HG03342 (cell line): ENCODE results near the gene TP53.
"Not testable (repeated sequence)": the region's sequence is repeated elsewhere in the genome, so short reads cannot be mapped to it uniquely, and the experiment has no call there.

Experiments
- ATAC-seq: cut with Tn5 transposase; IDR thresholded peaks from one replicate; pipeline ENCODE4 v1.9.1; 2021; ENCODE audit warnings: mild to moderate bottlenecking, moderate library complexity; ENCODE audit not compliant: unreplicated experiment

Gene TP53

DNA sequence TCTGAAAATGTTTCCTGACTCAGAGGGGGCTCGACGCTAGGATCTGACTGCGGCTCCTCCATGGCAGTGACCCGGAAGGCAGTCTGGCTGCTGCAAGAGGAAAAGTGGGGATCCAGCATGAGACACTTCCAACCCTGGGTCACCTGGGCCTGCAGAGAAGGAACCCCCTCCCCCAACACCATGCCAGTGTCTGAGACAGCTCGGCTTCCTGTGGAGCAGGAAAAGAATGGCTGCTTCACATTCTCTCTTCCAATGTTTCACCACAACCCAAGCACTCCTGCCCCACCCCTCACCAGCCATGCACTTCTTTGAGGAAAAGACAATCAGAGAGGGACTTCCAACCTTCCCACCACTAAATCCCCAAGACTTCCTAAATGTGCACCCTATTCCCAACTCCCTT is 10.8 kb downstream of the TP53 start:
- ATAC-seq: no peak

- no peak for ATAC-seq
Measured at GRCh38 chr17:7674934-7675333, 12.4 kb downstream of the TP53 start.

- ATAC-seq: no peak
Measured at GRCh38 chr17:7673239-7673638, 14.1 kb downstream of the TP53 start.

- ATAC-seq: no peak
Measured at GRCh38 chr17:7668482-7668881, 18.8 kb downstream of the TP53 start.

DNA sequence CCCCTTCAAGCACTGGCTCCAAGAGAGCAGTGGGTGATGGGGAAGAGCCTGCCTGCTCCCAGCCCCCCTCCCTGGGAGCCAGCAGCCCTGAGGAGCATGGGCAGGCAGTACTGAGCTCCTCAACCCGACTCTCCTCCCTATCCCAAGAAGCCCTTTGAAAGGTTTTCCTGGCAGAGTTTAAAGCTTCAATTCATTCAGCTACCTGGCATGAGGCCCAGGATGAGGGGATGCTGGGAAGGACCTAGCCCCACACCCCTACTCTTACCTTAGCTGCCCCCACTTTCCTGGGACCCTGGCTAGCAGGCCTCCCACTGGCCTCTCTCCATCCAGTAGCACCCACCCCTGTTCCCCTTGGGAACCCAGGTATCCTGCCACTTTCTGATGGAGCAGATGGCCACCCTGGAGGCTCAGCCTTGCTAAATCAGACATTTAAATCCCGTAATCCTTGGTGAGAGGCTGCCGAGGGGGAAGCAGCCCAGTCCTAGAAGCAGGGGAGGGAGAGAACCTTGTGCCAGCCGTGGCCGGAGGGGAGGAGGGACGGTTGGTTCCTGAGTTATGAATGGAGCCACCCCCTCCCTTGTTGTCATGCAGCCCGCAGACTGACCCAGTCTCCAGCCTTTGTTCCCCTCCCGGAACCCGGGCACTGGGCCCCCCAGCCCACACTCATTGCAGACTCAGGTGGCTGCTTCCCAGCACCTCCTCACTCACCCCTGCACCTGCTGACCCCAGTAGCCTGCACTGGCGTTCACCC is 19.5 kb downstream of the TP53 start:
- ATAC-seq: no peak

GRCh38 chr17:7656958-7657609 is 30.2 kb downstream of the TP53 start:
- no peak for ATAC-seq

GRCh38 chr17:7655541-7655840 is 31.8 kb downstream of the TP53 start:
- ATAC-seq: no peak

DNA sequence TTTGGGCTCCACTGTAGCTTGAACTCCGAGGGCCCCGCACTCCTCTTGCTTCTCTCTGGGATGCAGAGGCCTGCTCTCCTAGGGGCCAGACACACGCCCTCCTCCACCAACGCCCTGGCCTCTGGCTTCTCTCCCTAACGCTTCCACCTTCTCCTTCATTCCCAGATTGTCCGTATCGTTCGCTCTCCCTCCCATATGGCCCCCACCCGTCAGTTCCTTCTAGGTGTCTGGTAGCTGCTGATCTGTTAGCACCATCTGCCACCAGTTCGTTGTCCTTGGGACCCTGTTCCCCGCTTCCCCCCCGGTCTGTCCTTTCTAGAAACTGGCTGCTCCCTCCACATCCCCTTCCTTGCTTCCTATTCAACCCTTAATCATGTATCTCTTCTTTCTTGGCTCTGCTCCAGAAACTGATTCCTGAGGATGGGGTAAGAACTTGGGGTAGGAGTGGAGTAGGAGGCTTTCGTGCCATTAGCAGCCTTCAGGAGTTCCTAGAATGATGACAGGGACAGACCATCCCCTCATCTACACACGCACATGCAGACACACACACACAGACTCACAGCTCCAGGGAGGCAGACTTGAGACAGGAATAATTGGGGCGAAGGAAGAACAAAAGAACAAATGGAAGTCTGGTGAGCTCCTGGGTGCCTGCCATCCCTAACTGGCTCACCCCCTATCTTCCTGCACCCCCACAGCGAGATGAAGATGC is 32.3 kb downstream of the TP53 start:
- ATAC-seq: no peak

- no peak for ATAC-seq
Measured at GRCh38 chr17:7652388-7653356, 34.6 kb downstream of the TP53 start.

GRCh38 chr17:7651665-7652387 is 35.5 kb downstream of the TP53 start:
- ATAC-seq: no peak

DNA sequence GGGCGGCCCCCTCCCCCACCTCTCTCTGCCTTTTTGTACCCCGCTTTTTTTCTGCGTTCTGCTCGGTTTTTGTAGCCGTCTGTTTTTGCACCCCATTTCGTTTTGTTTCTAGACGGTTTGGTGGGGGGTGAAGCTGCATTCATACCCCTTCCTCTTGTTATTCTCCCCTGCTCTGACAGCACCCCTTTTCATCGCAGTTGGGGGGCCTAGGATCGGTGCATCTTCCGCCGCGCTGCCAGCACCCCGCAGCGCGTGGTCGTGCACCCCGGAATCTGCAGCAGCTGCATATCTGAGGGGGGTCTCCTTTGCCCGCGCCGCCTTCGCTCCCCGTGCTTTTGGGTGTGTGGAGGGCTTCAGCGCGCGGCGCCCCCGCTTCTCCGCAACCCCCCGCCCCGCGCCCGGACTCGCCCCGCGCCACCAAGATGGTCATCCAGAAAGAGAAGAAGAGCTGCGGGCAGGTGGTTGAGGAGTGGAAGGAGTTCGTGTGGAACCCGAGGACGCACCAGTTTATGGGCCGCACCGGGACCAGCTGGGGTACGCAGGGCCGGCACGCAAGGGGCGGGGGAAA is 36.1 kb downstream of the TP53 start:
- ATAC-seq: no peak

GRCh38 chr17:7650509-7651096 is 36.7 kb downstream of the TP53 start, which contains the start of gene ATP1B2:
TSS of gene ATP1B2 (plus strand) at chr17:7650926. CDS start at chr17:7651519, 593 bp downstream.
- no peak for ATAC-seq

DNA sequence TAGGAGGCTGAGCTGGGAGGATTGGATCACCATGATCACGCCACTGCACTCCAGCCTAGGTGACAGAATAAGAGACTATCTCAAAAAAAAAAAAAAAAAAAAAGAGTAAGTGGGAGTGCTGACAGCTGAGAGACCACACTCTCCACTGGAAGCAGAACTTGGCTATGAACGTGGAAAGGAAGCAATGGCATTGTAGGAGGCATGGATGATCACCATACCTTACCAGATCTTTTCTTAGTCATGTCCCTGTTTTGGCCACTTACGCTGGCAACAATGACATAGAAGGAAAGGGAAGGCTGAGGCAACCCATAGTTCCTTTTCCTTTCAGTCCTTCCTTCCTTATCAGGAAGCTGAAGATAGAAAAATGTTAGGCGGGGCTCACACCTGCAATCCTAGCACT is 40.3 kb downstream of the TP53 start:
- ATAC-seq: no peak

GRCh38 chr17:7646457-7646856 is 40.8 kb downstream of the TP53 start:
- no peak for ATAC-seq

- no peak for ATAC-seq
Measured at GRCh38 chr17:7644775-7645174, 42.5 kb downstream of the TP53 start.

DNA sequence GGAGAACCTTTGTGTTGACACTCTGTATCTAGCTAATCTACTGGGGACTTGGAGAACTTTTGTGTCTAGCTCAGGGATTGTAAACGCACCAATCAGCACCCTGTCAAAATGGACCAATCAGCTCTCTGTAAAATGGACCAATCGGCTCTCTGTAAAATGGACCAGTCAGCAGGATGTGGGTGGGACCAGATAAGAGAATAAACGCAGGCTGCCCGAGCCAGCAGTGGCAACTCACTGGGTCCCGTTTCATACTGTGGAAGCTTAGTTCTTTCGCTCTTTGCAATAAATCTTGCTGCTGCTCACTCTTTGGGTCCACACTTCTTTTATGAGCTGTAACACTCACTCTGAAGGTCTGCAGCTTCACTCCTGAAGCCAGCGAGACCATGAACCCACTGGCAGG is 45.7 kb downstream of the TP53 start:
- ATAC-seq: not testable (repeated sequence)

GRCh38 chr17:7640783-7641182 is 46.5 kb downstream of the TP53 start:
- ATAC-seq: no peak

GRCh38 chr17:7636163-7636562 is 51.1 kb downstream of the TP53 start:
- no peak for ATAC-seq

GRCh38 chr17:7634384-7634783 is 52.9 kb downstream of the TP53 start:
- no peak for ATAC-seq

GRCh38 chr17:7633093-7633492 is 54.2 kb downstream of the TP53 start:
- no peak for ATAC-seq
